NT2/D1 (cell line): Measurements from ENCODE around the gene PCNX1.

Experiments used
- SUZ12 ChIP-seq: IDR thresholded peaks from 2 replicates; pipeline ENCODE4 v1.6.1; 2011; ENCODE audit not compliant: insufficient read length, insufficient read depth; ENCODE audit errors: extremely low read depth
- YY1 ChIP-seq: IDR thresholded peaks from 2 replicates; pipeline ENCODE4 v1.6.1; 2011; ENCODE audit not compliant: insufficient read length, insufficient read depth
- ZNF274 ChIP-seq: IDR thresholded peaks from 2 replicates; pipeline ENCODE4 v1.6.1; 2011; ENCODE audit warnings: mild to moderate bottlenecking, low read depth, low read length

DNA sequence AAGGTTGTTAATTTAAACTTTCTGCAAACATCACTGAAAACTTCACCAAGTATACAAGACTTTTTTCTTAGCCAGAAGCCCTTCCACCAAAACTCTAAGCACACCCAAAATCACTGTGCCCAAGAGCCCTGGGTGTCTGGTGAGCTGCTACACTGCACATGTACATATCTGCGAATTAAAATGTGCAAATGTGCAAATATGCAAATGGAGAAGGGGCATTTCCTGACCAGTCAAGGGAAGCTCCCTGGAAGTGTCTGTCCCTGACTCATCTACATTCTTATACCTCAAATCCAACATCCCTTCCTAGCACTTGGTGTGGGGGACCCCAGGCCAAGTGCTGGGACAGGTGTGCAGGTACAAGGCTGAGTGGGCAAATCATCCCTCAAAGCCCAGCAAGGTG, 123.7 kb downstream of the PCNX1 start:
- TF ChIP-seq YY1 (no peak), SUZ12 (no peak), ZNF274 (no peak)
